SK-N-SH (cell line): Measurements from ENCODE around the gene ICA1. TPM values are rescaled to one million over a fixed set of nuclear protein-coding genes. Genes with fewer than 3 reads are reported as not detected.

Source experiments
- CTCF ChIA-PET: fragments of 300-600, 350-600 bp; formaldehyde crosslinking; extraction: SDS; loops from one replicate; lab custom pipeline; 2021; lab: Yijun Ruan, JAX
- POLR2A ChIA-PET: fragments of 350-600 bp; sonication (Branson Sonifier 250); formaldehyde crosslinking; extraction: SDS; loops from one replicate; lab custom pipeline; 2020; ENCODE audit warnings: antibody characterized with exemption, inconsistent platforms; lab: Yijun Ruan, JAX
- DNase-seq: peaks from one replicate; pipeline ENCODE4 v3.0.0; 2012
- H2AFZ ChIP-seq: fragments of 200-600 bp; sonication (generic); 2 replicates; pipeline ENCODE4 v1.8.1; 2016; ENCODE audit warnings: antibody characterized with exemption, mild to moderate bottlenecking, low read depth
- H3F3A ChIP-seq: fragments of 200-600 bp; sonication (generic); replicated peaks from 2 replicates; pipeline ENCODE3; 2016; ENCODE audit warnings: antibody characterized with exemption, mild to moderate bottlenecking; ENCODE audit not compliant: insufficient read depth
- H3K27ac ChIP-seq, 2 experiments: fragments of 200-500 bp in 1 of 2; fragments of 200-600 bp in 1 of 2; sonication (Bioruptor generic) in 1 of 2; sonication (generic), shearing (Covaris generic) in 1 of 2; 2 replicates each; pipeline versions ENCODE4 v1.5.1 to v1.6.1; 2014 to 2016; ENCODE audit warnings: low read depth in 2 of 2, inconsistent platforms in 1 of 2, low read length in 1 of 2, mild to moderate bottlenecking in 1 of 2, mixed read lengths in 1 of 2
- H3K27me3 ChIP-seq: fragments of 200-600 bp; sonication (generic), shearing (Covaris generic); 2 replicates; pipeline ENCODE4 v1.6.1; 2016; ENCODE audit warnings: mixed run types; ENCODE audit not compliant: insufficient read depth
- H3K36me3 ChIP-seq, 2 experiments: fragments of 200-500 bp in 1 of 2; fragments of 200-600 bp in 1 of 2; sonication (Bioruptor generic) in 1 of 2; sonication (generic) in 1 of 2; replicated peaks in 1 of 2; 2 replicates each; pipeline versions ENCODE3 to v1.5.1; 2014 to 2016; ENCODE audit warnings: low read length in 1 of 2, mild to moderate bottlenecking in 1 of 2; ENCODE audit not compliant: insufficient read depth in 2 of 2, control insufficient read depth in 1 of 2
- H3K4me1 ChIP-seq, 2 experiments: fragments of 200-500 bp in 1 of 2; fragments of 200-600 bp in 1 of 2; sonication (Bioruptor generic) in 1 of 2; sonication (generic), shearing (Covaris generic) in 1 of 2; 2 replicates each; pipeline versions ENCODE4 v1.5.1 to v1.6.1; 2014 to 2016; ENCODE audit warnings: low read depth in 1 of 2, low read length in 1 of 2, mixed run types in 1 of 2; ENCODE audit not compliant: insufficient read depth in 2 of 2, control insufficient read depth in 1 of 2
- H3K4me2 ChIP-seq: fragments of 200-600 bp; sonication (generic), shearing (Covaris generic); 2 replicates; pipeline ENCODE4 v1.6.1; 2017; ENCODE audit warnings: mixed run types
- H3K4me3 ChIP-seq, 2 experiments: fragments of 200-500 bp in 1 of 2; fragments of 200-600 bp in 1 of 2; sonication (Bioruptor generic) in 1 of 2; sonication (generic), shearing (Covaris generic) in 1 of 2; 2 replicates each; pipeline versions ENCODE4 v1.5.1 to v1.8.1; 2014 to 2016; ENCODE audit warnings: low read depth in 2 of 2, inconsistent platforms in 1 of 2, low read length in 1 of 2, mild to moderate bottlenecking in 1 of 2, mixed read lengths in 1 of 2, moderate library complexity in 1 of 2
- H3K79me2 ChIP-seq: fragments of 200-600 bp; sonication (generic); 2 replicates; pipeline ENCODE4 v1.8.1; 2017; ENCODE audit warnings: mild to moderate bottlenecking; ENCODE audit not compliant: insufficient read depth
- H3K9ac ChIP-seq: fragments of 200-600 bp; sonication (generic); 2 replicates; pipeline ENCODE4 v1.6.1; 2017; ENCODE audit warnings: mixed run types
- H3K9me2 ChIP-seq: fragments of 200-600 bp; sonication (generic); 2 replicates; pipeline ENCODE4 v1.6.1; 2017; ENCODE audit warnings: mixed run types
- H3K9me3 ChIP-seq: fragments of 200-600 bp; sonication (generic); 2 replicates; pipeline ENCODE4 v1.6.1; 2017; ENCODE audit warnings: mixed run types, mild to moderate bottlenecking, moderate library complexity
- H4K20me1 ChIP-seq: fragments of 200-600 bp; sonication (generic); 2 replicates; pipeline ENCODE4 v1.6.1; 2017; ENCODE audit warnings: mild to moderate bottlenecking, mixed run types; ENCODE audit not compliant: insufficient read depth
- CHD2 ChIP-seq: fragments of 150-350 bp; IDR thresholded peaks from 2 replicates; pipeline ENCODE4 v1.6.1; 2018; ENCODE audit warnings: low read length; ENCODE audit not compliant: partially characterized antibody
- FOSL2 ChIP-seq: IDR thresholded peaks from 2 replicates; pipeline ENCODE4 v1.4.0; 2012; ENCODE audit warnings: low read depth, mild to moderate bottlenecking, moderate library complexity, borderline replicate concordance
- FOXJ3 ChIP-seq: sonication (generic); formaldehyde crosslinking; IDR thresholded peaks from 2 replicates; pipeline ENCODE4 v1.5.1; 2020; ENCODE audit warnings: mild to moderate bottlenecking, missing genetic modification reagents
- MEF2A ChIP-seq: IDR thresholded peaks from 2 replicates; pipeline ENCODE4 v1.4.0; 2012; ENCODE audit warnings: low read depth, borderline replicate concordance
- NFIC ChIP-seq: IDR thresholded peaks from 2 replicates; pipeline ENCODE4 v1.4.0; 2012; ENCODE audit warnings: borderline replicate concordance
- NRF1 ChIP-seq: IDR thresholded peaks from 2 replicates; pipeline ENCODE4 v1.6.1; 2012; ENCODE audit warnings: low read depth, mild to moderate bottlenecking, low read length
- POLR2AphosphoS5 ChIP-seq: IDR thresholded peaks from 2 replicates; pipeline ENCODE4 v1.6.1; 2012; ENCODE audit warnings: low read depth, low read length
- RCOR1 ChIP-seq: fragments of 150-350 bp; IDR thresholded peaks from 2 replicates; pipeline ENCODE4 v1.6.1; 2017; ENCODE audit warnings: antibody characterized with exemption, low read length
- RXRA ChIP-seq: IDR thresholded peaks from 2 replicates; pipeline ENCODE4 v1.4.0; 2012; ENCODE audit warnings: low read depth, mild to moderate bottlenecking, borderline replicate concordance
- TAF1 ChIP-seq: IDR thresholded peaks from 2 replicates; pipeline ENCODE4 v1.6.1; 2012; ENCODE audit warnings: low read depth, mild to moderate bottlenecking, low read length, moderate library complexity, borderline replicate concordance
- TEAD4 ChIP-seq: IDR thresholded peaks from 2 replicates; pipeline ENCODE4 v1.4.0; 2012; ENCODE audit warnings: mild to moderate bottlenecking, borderline replicate concordance; ENCODE audit not compliant: insufficient read depth
- USF2 ChIP-seq: fragments of 150-350 bp; IDR thresholded peaks from 2 replicates; pipeline ENCODE4 v1.6.1; 2017; ENCODE audit warnings: antibody characterized with exemption, low read length, low read depth, borderline replicate concordance
- WGBS: methylation state at CpG from one replicate; pipeline ENCODE4 v1.1.6; 2017; ENCODE audit warnings: low lambda C conversion rate; 5-methylcytosine and 5-hydroxymethylcytosine counted together
- polyA plus RNA-seq, 3 experiments: library from polyadenylated mRNA; depleted of rRNA; stranded (reverse); fragments of >200 nt; gene quantifications; 2 replicates each; pipeline ENCODE4 v1.2.3, GENCODE V29; 2012
- TF ChIP-seq, protein P1 (sequence below): fragments of 200-600 bp; sonication (generic); IDR thresholded peaks from 2 replicates; pipeline ENCODE4 v1.6.1; 2017; ENCODE audit warnings: antibody characterized with exemption, mild to moderate bottlenecking, moderate library complexity
- TF ChIP-seq, protein P2 (sequence below): IDR thresholded peaks from 2 replicates; pipeline ENCODE4 v1.4.0; 2012; ENCODE audit warnings: low read depth, borderline replicate concordance
- TF ChIP-seq, protein P3 (sequence below): IDR thresholded peaks from 2 replicates; pipeline ENCODE4 v1.4.0; 2012; ENCODE audit warnings: low read depth

ICA1 gene
- polyA plus RNA-seq, 1 of the 3 experiments (the other 2 are of a cell fraction): 2.4 TPM

GRCh38 chr7:8176370-8177081 is 85.4 kb downstream of the ICA1 start:
- DNase-seq: no peak
- H3K27me3 ChIP-seq: no peaks in the 10 kb centered on the region
- no peaks in the 10 kb centered on the region for H4K20me1 ChIP-seq
- no peaks in the 10 kb centered on the region for H3K9me2 ChIP-seq
- peak overlapping the region in 1 of 2 experiments; percentile 81; a peak in 2 of 4 replicates for H3K27ac ChIP-seq
- peaks cover 0 to 38% of the 10 kb centered on the region in 2 experiments; a peak in 2 of 4 replicates for H3K4me1 ChIP-seq
- POLR2A ChIA-PET: no interaction called here
- TF ChIP-seq USF2 (no peak), RXRA (no peak), NFIC (no peak), TAF1 (no peak), NRF1 (no peak), RCOR1 (no peak), POLR2AphosphoS5 (no peak), MEF2A (no peak), TEAD4 (no peak), FOSL2 (no peak), CHD2 (no peak), FOXJ3 (CRISPR knock-in tag) (no peak)
- TF ChIP-seq, protein P1, sequence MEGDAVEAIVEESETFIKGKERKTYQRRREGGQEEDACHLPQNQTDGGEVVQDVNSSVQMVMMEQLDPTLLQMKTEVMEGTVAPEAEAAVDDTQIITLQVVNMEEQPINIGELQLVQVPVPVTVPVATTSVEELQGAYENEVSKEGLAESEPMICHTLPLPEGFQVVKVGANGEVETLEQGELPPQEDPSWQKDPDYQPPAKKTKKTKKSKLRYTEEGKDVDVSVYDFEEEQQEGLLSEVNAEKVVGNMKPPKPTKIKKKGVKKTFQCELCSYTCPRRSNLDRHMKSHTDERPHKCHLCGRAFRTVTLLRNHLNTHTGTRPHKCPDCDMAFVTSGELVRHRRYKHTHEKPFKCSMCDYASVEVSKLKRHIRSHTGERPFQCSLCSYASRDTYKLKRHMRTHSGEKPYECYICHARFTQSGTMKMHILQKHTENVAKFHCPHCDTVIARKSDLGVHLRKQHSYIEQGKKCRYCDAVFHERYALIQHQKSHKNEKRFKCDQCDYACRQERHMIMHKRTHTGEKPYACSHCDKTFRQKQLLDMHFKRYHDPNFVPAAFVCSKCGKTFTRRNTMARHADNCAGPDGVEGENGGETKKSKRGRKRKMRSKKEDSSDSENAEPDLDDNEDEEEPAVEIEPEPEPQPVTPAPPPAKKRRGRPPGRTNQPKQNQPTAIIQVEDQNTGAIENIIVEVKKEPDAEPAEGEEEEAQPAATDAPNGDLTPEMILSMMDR: no peak
- TF ChIP-seq, protein P2, sequence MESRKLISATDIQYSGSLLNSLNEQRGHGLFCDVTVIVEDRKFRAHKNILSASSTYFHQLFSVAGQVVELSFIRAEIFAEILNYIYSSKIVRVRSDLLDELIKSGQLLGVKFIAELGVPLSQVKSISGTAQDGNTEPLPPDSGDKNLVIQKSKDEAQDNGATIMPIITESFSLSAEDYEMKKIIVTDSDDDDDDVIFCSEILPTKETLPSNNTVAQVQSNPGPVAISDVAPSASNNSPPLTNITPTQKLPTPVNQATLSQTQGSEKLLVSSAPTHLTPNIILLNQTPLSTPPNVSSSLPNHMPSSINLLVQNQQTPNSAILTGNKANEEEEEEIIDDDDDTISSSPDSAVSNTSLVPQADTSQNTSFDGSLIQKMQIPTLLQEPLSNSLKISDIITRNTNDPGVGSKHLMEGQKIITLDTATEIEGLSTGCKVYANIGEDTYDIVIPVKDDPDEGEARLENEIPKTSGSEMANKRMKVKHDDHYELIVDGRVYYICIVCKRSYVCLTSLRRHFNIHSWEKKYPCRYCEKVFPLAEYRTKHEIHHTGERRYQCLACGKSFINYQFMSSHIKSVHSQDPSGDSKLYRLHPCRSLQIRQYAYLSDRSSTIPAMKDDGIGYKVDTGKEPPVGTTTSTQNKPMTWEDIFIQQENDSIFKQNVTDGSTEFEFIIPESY: no peak
- TF ChIP-seq, protein P3, sequence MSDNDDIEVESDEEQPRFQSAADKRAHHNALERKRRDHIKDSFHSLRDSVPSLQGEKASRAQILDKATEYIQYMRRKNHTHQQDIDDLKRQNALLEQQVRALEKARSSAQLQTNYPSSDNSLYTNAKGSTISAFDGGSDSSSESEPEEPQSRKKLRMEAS: no peak
- H3K9ac ChIP-seq: no peak overlapping the region
- H3F3A ChIP-seq: no peaks in the 10 kb centered on the region
- no peak overlapping the region for H2AFZ ChIP-seq
- no peaks in the 10 kb centered on the region for H3K79me2 ChIP-seq
- H3K4me2 ChIP-seq: no peak overlapping the region
- no peaks in the 10 kb centered on the region for H3K9me3 ChIP-seq
- peaks cover 0 to 17% of the 10 kb centered on the region in 2 experiments for H3K36me3 ChIP-seq
- CTCF ChIA-PET: interaction anchor here (0.9 to 2.1 kb wide), 3 partner anchors 13 to 20 kb away, joined by 3 to 6 read pairs (median 3); no protein-coding TSS in a partner anchor
- 59% methylated on average over 10 of the region's 10 CpGs for WGBS
- no peak overlapping the region for H3K4me3 ChIP-seq
